IMR-90 (cell line): ENCODE data around the gene CUTC. TPM values are rescaled to one million over a fixed set of nuclear protein-coding genes. Genes with fewer than 3 reads are reported as not detected.

ENCODE experiments used
- ATAC-seq: fragments of 200-7000 bp; cut with Tn5 transposase; 2 replicates; pipeline ENCODE4 v1.9.1; 2020; ENCODE audit warnings: low read depth, mild to moderate bottlenecking, moderate library complexity
- BruUV-seq: library from RNA; stranded (reverse); fragments of 400-500 nt; replicated peaks from 2 replicates; lab custom pipeline; 2021; lab: Mats Ljungman, UMichigan
- CTCF ChIA-PET: fragments of 300-600 bp; formaldehyde crosslinking; extraction: SDS; loops from one replicate; lab custom pipeline; 2021; ENCODE audit warnings: antibody characterized with exemption; lab: Yijun Ruan, JAX
- POLR2A ChIA-PET: fragments of 300-600 bp; sonication (Branson Sonifier 250); formaldehyde crosslinking; loops from one replicate; lab custom pipeline; 2022; ENCODE audit warnings: antibody characterized with exemption; ENCODE audit not compliant: unreplicated experiment; lab: Charles Lee
- DNase-seq: peaks from one replicate; pipeline ENCODE4 v3.0.0; 2013
- H2AFZ ChIP-seq: replicated peaks from 2 replicates; pipeline ENCODE3; 2013; ENCODE audit warnings: low read length, mild to moderate bottlenecking; ENCODE audit not compliant: poor library complexity
- H2AK5ac ChIP-seq: 2 replicates; pipeline ENCODE4 v1.6.1; 2013; ENCODE audit warnings: low read depth, low read length, inconsistent platforms
- H2AK9ac ChIP-seq: replicated peaks from 2 replicates; pipeline ENCODE3; 2013; ENCODE audit warnings: mild to moderate bottlenecking, low read depth, low read length, moderate library complexity; ENCODE audit not compliant: poor library complexity
- H2BK120ac ChIP-seq: 2 replicates; pipeline ENCODE4 v1.6.1; 2013; ENCODE audit warnings: low read depth, low read length, inconsistent platforms
- H2BK15ac ChIP-seq: 3 replicates; pipeline ENCODE4 v1.6.1; 2013; ENCODE audit warnings: low read depth, low read length, inconsistent platforms
- H2BK20ac ChIP-seq: 2 replicates; pipeline ENCODE4 v1.6.1; 2013; ENCODE audit warnings: low read depth, mild to moderate bottlenecking, inconsistent platforms, low read length, moderate library complexity
- H2BK5ac ChIP-seq: 2 replicates; pipeline ENCODE4 v1.6.1; 2013; ENCODE audit warnings: mild to moderate bottlenecking, low read depth, low read length, inconsistent platforms; ENCODE audit not compliant: poor library complexity, severe bottlenecking
- H3K14ac ChIP-seq: replicated peaks from 2 replicates; pipeline ENCODE4 v1.6.1; 2013; ENCODE audit warnings: low read depth, low read length, inconsistent platforms
- H3K18ac ChIP-seq: 2 replicates; pipeline ENCODE4 v1.6.1; 2013; ENCODE audit warnings: low read depth, low read length, control low read depth
- H3K23ac ChIP-seq: 2 replicates; pipeline ENCODE4 v1.6.1; 2013; ENCODE audit warnings: low read depth, low read length, inconsistent platforms
- H3K27ac ChIP-seq: 2 replicates; pipeline ENCODE4 v1.5.1; 2013; ENCODE audit warnings: mild to moderate bottlenecking, control low read depth, low read length; ENCODE audit not compliant: insufficient read depth
- H3K27me3 ChIP-seq: 2 replicates; pipeline ENCODE4 v1.6.1; 2013; ENCODE audit warnings: low read length; ENCODE audit not compliant: control insufficient read depth, insufficient read depth
- H3K36me3 ChIP-seq: 2 replicates; pipeline ENCODE4 v1.6.1; 2013; ENCODE audit warnings: low read length, mixed read lengths; ENCODE audit not compliant: control insufficient read depth, insufficient read depth
- H3K4ac ChIP-seq: 2 replicates; pipeline ENCODE4 v1.6.1; 2013; ENCODE audit warnings: low read depth, low read length, inconsistent platforms
- H3K4me1 ChIP-seq: 2 replicates; pipeline ENCODE4 v1.6.1; 2013; ENCODE audit warnings: low read length, mixed read lengths; ENCODE audit not compliant: control insufficient read depth, insufficient read depth
- H3K4me2 ChIP-seq: 2 replicates; pipeline ENCODE4 v1.6.1; 2013; ENCODE audit warnings: low read depth, mild to moderate bottlenecking, control low read depth, low read length, moderate library complexity
- H3K4me3 ChIP-seq: 2 replicates; pipeline ENCODE4 v1.5.1; 2013; ENCODE audit warnings: low read depth, mild to moderate bottlenecking, control low read depth, low read length, moderate library complexity; ENCODE audit not compliant: insufficient read depth
- H3K56ac ChIP-seq: 2 replicates; pipeline ENCODE4 v1.6.1; 2013; ENCODE audit warnings: low read length, inconsistent platforms; ENCODE audit not compliant: insufficient read depth; ENCODE audit errors: extremely low read depth
- H3K79me1 ChIP-seq, 2 experiments: 2 replicates each; pipeline ENCODE4 v1.6.1; 2013; ENCODE audit warnings: low read length in 2 of 2, inconsistent platforms in 1 of 2, low read depth in 1 of 2
- H3K9ac ChIP-seq: 2 replicates; pipeline ENCODE4 v1.6.1; 2013; ENCODE audit warnings: low read depth, low read length, control low read depth
- H3K9me1 ChIP-seq: 2 replicates; pipeline ENCODE4 v1.6.1; 2013; ENCODE audit warnings: low read length, inconsistent platforms; ENCODE audit not compliant: insufficient read depth
- H3K9me3 ChIP-seq: 2 replicates; pipeline ENCODE4 v1.6.1; 2013; ENCODE audit warnings: low read length; ENCODE audit not compliant: control insufficient read depth, insufficient read depth
- H4K20me1 ChIP-seq: 2 replicates; pipeline ENCODE4 v1.6.1; 2013; ENCODE audit warnings: low read length, inconsistent platforms; ENCODE audit not compliant: insufficient read depth
- H4K5ac ChIP-seq: 2 replicates; pipeline ENCODE4 v1.6.1; 2013; ENCODE audit warnings: mild to moderate bottlenecking, low read depth, low read length, control low read depth
- H4K8ac ChIP-seq, 2 experiments: 2 replicates each; pipeline ENCODE4 v1.6.1; 2013; ENCODE audit warnings: low read depth in 2 of 2, low read length in 2 of 2, control low read depth in 1 of 2, inconsistent platforms in 1 of 2
- H4K91ac ChIP-seq: 2 replicates; pipeline ENCODE4 v1.6.1; 2013; ENCODE audit warnings: low read depth, low read length, inconsistent platforms; ENCODE audit not compliant: insufficient read depth
- CEBPB ChIP-seq: IDR thresholded peaks from 2 replicates; pipeline ENCODE4 v1.6.1; 2012; ENCODE audit warnings: low read depth, low read length, improper control_type of control experiment
- CHD1 ChIP-seq: IDR thresholded peaks from 2 replicates; pipeline ENCODE4 v1.6.1; 2012; ENCODE audit warnings: low read depth, low read length, improper control_type of control experiment
- FOS ChIP-seq: fragments of 150-350 bp; IDR thresholded peaks from 2 replicates; pipeline ENCODE4 v1.6.1; 2016; ENCODE audit warnings: low read depth, low read length
- MAFK ChIP-seq: IDR thresholded peaks from 2 replicates; pipeline ENCODE4 v1.6.1; 2012; ENCODE audit warnings: low read depth, low read length, improper control_type of control experiment
- MAZ ChIP-seq: IDR thresholded peaks from 2 replicates; pipeline ENCODE4 v1.6.1; 2012; ENCODE audit warnings: low read depth, mild to moderate bottlenecking, low read length, improper control_type of control experiment, moderate library complexity, borderline replicate concordance
- RAD21 ChIP-seq: IDR thresholded peaks from 2 replicates; pipeline ENCODE4 v1.6.1; 2012; ENCODE audit warnings: low read length, improper control_type of control experiment
- RCOR1 ChIP-seq: IDR thresholded peaks from 2 replicates; pipeline ENCODE4 v1.6.1; 2012; ENCODE audit warnings: mild to moderate bottlenecking, low read length, improper control_type of control experiment; ENCODE audit not compliant: insufficient replicate concordance
- RFX5 ChIP-seq: IDR thresholded peaks from 2 replicates; pipeline ENCODE4 v1.8.0; 2012; ENCODE audit warnings: low read depth, mild to moderate bottlenecking, low read length, moderate library complexity
- SMC3 ChIP-seq: fragments of 150-350 bp; IDR thresholded peaks from 2 replicates; pipeline ENCODE4 v1.6.1; 2016; ENCODE audit warnings: low read depth, mild to moderate bottlenecking, antibody characterized with exemption, low read length, moderate library complexity
- WGBS, 2 experiments: methylation state at CpG; one replicate each; pipeline versions ENCODE4 v1.1.5 to v1.1.7; 2013; ENCODE audit warnings: missing lambda C conversion rate in 2 of 2; ENCODE audit not compliant: insufficient read length in 1 of 2; ENCODE audit errors: extremely low coverage in 2 of 2; 5-methylcytosine and 5-hydroxymethylcytosine counted together
- dilution Hi-C: fragments of 300-500 bp; cut with HindIII; formaldehyde crosslinking; loops from one replicate; pipeline ENCODE4 v1.14.3; 2018; ENCODE audit warnings: low sequenced_read_pairs; ENCODE audit not compliant: unreplicated experiment
- in situ Hi-C: fragments of 300-500 bp; cut with MboI; formaldehyde crosslinking; loops from 3 replicates; pipeline ENCODE4 v1.14.3; 2019; ENCODE audit warnings: low sequenced_read_pairs, inconsistent platforms, mixed read lengths
- intact Hi-C: fragments of 100-400 bp; cut with micrococcal nuclease; formaldehyde crosslinking; loops from 2 replicates; pipeline ENCODE4 v1.10.0; 2022
- polyA plus RNA-seq, 3 experiments: library from polyadenylated mRNA; depleted of rRNA; stranded (reverse); fragments of >200 nt; gene quantifications; 2 replicates each; pipeline ENCODE4 v1.2.3, GENCODE V29; 2012; ENCODE audit warnings: low replicate concordance in 1 of 3
- total RNA-seq: library from RNA; depleted of rRNA; stranded (reverse); fragments of >200 nt; gene quantifications from 2 replicates; pipeline ENCODE4 v1.2.3, GENCODE V29; 2012

CUTC gene
- total and polyA plus RNA-seq, 2 of the 4 experiments (the other 2 are of a cell fraction) = 7.0 to 10.2 TPM

GRCh38 chr10:99698504-99699080 is 33.4 kb upstream of the CUTC start:
- no peak overlapping the region for H3K27ac ChIP-seq
- no peak overlapping the region for H2BK5ac ChIP-seq
- H2AFZ ChIP-seq = no peak overlapping the region
- no peak overlapping the region for H2BK20ac ChIP-seq
- WGBS, 2 experiments = no CpG with 5 or more reads among the region's 8 CpGs
- CTCF ChIA-PET = no interaction called here
- POLR2A ChIA-PET = no interaction called here
- peaks cover 12% of the 10 kb centered on the region for H3K4me1 ChIP-seq
- intact Hi-C loops (no loop called here), in situ Hi-C loops (no loop called here), dilution Hi-C loops (no loop called here)
- no peaks in the 10 kb centered on the region for H3K9me3 ChIP-seq
- no peaks in the 10 kb centered on the region for H3K27me3 ChIP-seq
- H3K56ac ChIP-seq = no peak overlapping the region
- no peak overlapping the region for H4K5ac ChIP-seq
- H3K79me1 ChIP-seq = peaks cover 17 to 27% of the 10 kb centered on the region in 2 experiments; a peak in 3 of 4 replicates
- no peak overlapping the region for H2AK9ac ChIP-seq
- no peak overlapping the region for H3K4me2 ChIP-seq
- H4K20me1 ChIP-seq = no peaks in the 10 kb centered on the region
- no peak overlapping the region for H3K9ac ChIP-seq
- H3K23ac ChIP-seq = no peak overlapping the region
- BruUV-seq = no TSS peak
- H4K8ac ChIP-seq = no peak overlapping the region
- no peak overlapping the region for H3K14ac ChIP-seq
- H3K9me1 ChIP-seq = peaks cover 8% of the 10 kb centered on the region; the same call in 1 of the 2 replicates
- no peak overlapping the region for H4K91ac ChIP-seq
- H2BK15ac ChIP-seq = no peak overlapping the region
- no peak overlapping the region for H3K4me3 ChIP-seq
- TF ChIP-seq FOS (no peak), MAZ (no peak), MAFK (no peak), CEBPB (no peak), CHD1 (no peak), RFX5 (no peak), RAD21 (no peak), RCOR1 (no peak), SMC3 (no peak)
- H2AK5ac ChIP-seq = no peak overlapping the region
- no peak for DNase-seq
- no peak overlapping the region for H3K4ac ChIP-seq
- ATAC-seq = no peak
- H3K18ac ChIP-seq = no peak overlapping the region
- peaks cover 35% of the 10 kb centered on the region for H3K36me3 ChIP-seq
- H2BK120ac ChIP-seq = no peak overlapping the region
